HepG2 (cell line): ENCODE measurements around the gene SESN2. TPM values are rescaled to one million over a fixed set of nuclear protein-coding genes. Genes with fewer than 3 reads are reported as not detected.
A peak's percentile ranks its signal among the peaks of the same experiment; 100 is the strongest.

Experiments
- AKAP8 ChIP-seq: sonication (generic); formaldehyde crosslinking; IDR thresholded peaks from 2 replicates; pipeline ENCODE4 v1.5.1; 2020; ENCODE audit warnings: mild to moderate bottlenecking, missing genetic modification reagents
- CEBPB ChIP-seq: IDR thresholded peaks from 2 replicates; pipeline ENCODE4 v1.6.1; 2011; ENCODE audit warnings: low read depth, low read length, improper control_type of control experiment, borderline replicate concordance
- FOSL1 ChIP-seq: sonication (generic); formaldehyde crosslinking; IDR thresholded peaks from 2 replicates; pipeline ENCODE4 v1.9.0; 2021; ENCODE audit warnings: missing genetic modification reagents, borderline replicate concordance
- FOXA3 ChIP-seq: IDR thresholded peaks from 2 replicates; pipeline ENCODE4 v1.6.1; 2016; ENCODE audit warnings: missing genetic modification reagents, missing compliant biosample characterization
- FOXJ3 ChIP-seq: sonication (generic); formaldehyde crosslinking; IDR thresholded peaks from 2 replicates; pipeline ENCODE4 v1.4.0; 2020; ENCODE audit warnings: missing genetic modification reagents, mild to moderate bottlenecking, borderline replicate concordance
- HDAC2 ChIP-seq: sonication (generic); formaldehyde crosslinking; IDR thresholded peaks from 2 replicates; pipeline ENCODE4 v1.4.0; 2020; ENCODE audit warnings: missing genetic modification reagents
- IKZF1 ChIP-seq: fragments of 450-650 bp; IDR thresholded peaks from 2 replicates; pipeline ENCODE4 v1.7.1; 2016
- KMT2B ChIP-seq: IDR thresholded peaks from 2 replicates; pipeline ENCODE4 v1.6.1; 2016; ENCODE audit warnings: missing genetic modification reagents, missing compliant biosample characterization
- MIER2 ChIP-seq: IDR thresholded peaks from 2 replicates; pipeline ENCODE4 v1.6.1; 2016; ENCODE audit warnings: missing biosample characterization, missing genetic modification reagents
- NFKB2 ChIP-seq: sonication (generic); formaldehyde crosslinking; IDR thresholded peaks from 2 replicates; pipeline ENCODE4 v1.4.0; 2020; ENCODE audit warnings: missing genetic modification reagents, borderline replicate concordance
- PAXIP1 ChIP-seq: sonication (generic); formaldehyde crosslinking; conservative IDR thresholded peaks from 2 replicates; pipeline ENCODE4 v1.4.0; 2020; ENCODE audit warnings: mild to moderate bottlenecking, missing genetic modification reagents, moderate library complexity
- PHF21A ChIP-seq: sonication (generic); formaldehyde crosslinking; IDR thresholded peaks from 2 replicates; pipeline ENCODE4 v1.5.0; 2020; ENCODE audit warnings: mild to moderate bottlenecking, missing genetic modification reagents
- POLR2G ChIP-seq: fragments of 200-400 bp; formaldehyde crosslinking; IDR thresholded peaks from 2 replicates; pipeline ENCODE4 v1.6.1; 2018; ENCODE audit warnings: mild to moderate bottlenecking, low read depth, low read length, moderate library complexity
- RBFOX2 ChIP-seq: fragments of 200-400 bp; formaldehyde crosslinking; IDR thresholded peaks from 2 replicates; pipeline ENCODE4 v1.6.1; 2017; ENCODE audit warnings: low read depth, mild to moderate bottlenecking, low read length
- RORA ChIP-seq: sonication (generic); formaldehyde crosslinking; IDR thresholded peaks from 2 replicates; pipeline ENCODE4 v1.5.0; 2020; ENCODE audit warnings: mild to moderate bottlenecking, missing genetic modification reagents, moderate library complexity
- RXRB ChIP-seq: IDR thresholded peaks from 2 replicates; pipeline ENCODE4 v1.6.1; 2016; ENCODE audit warnings: borderline replicate concordance, missing genetic modification reagents, missing compliant biosample characterization
- SOX6 ChIP-seq, 2 experiments: fragments of 450-650 bp in 1 of 2; sonication (generic) in 1 of 2; formaldehyde crosslinking in 1 of 2; IDR thresholded peaks; 2 replicates each; pipeline versions ENCODE4 v1.4.0 to v1.6.1; 2017 to 2020; ENCODE audit warnings: antibody characterized with exemption in 1 of 2, mild to moderate bottlenecking in 1 of 2, missing genetic modification reagents in 1 of 2
- TCF7 ChIP-seq: sonication (generic); IDR thresholded peaks from 2 replicates; pipeline ENCODE4 v1.6.1; 2016; ENCODE audit warnings: antibody characterized with exemption, low read depth
- ZNF614 ChIP-seq: IDR thresholded peaks from 2 replicates; pipeline ENCODE4 v1.6.1; 2018; ENCODE audit warnings: missing biosample characterization, missing genetic modification reagents, inconsistent platforms, borderline replicate concordance
- polyA plus RNA-seq, 8 experiments: library from polyadenylated mRNA; depleted of rRNA in 3 of 8; stranded (reverse) in 7 of 8; unstranded in 1 of 8; fragments of >200 nt; fragmentation: Illumina TruSeq in 4 of 8; extraction: Trizol in 4 of 8; gene quantifications; 2 replicates each; pipeline versions ENCODE4 v1.2.1 to v1.2.3, GENCODE V29; 2011 to 2016; ENCODE audit warnings: low read depth in 4 of 8, missing spikeins in 1 of 8, mixed read lengths in 1 of 8; ENCODE audit not compliant: insufficient read depth in 1 of 8
- total RNA-seq, 5 experiments: library from RNA; depleted of rRNA; stranded (reverse); fragments of >200 nt; fragmentation: Illumina TruSeq; extraction: Trizol; gene quantifications; 2 replicates each; pipeline ENCODE4 v1.2.3, GENCODE V29; 2016; ENCODE audit warnings: low read depth in 1 of 5
- TF ChIP-seq, protein P1 (sequence below): sonication (generic); formaldehyde crosslinking; IDR thresholded peaks from 2 replicates; pipeline ENCODE4 v1.8.0; 2022; ENCODE audit warnings: mild to moderate bottlenecking, missing genetic modification reagents, borderline replicate concordance
- TF ChIP-seq, protein P2 (sequence below): sonication (generic); formaldehyde crosslinking; IDR thresholded peaks from 2 replicates; pipeline ENCODE4 v1.4.0; 2020; ENCODE audit warnings: missing genetic modification reagents, mild to moderate bottlenecking, borderline replicate concordance
- TF ChIP-seq, protein P3 (sequence below): sonication (generic); formaldehyde crosslinking; IDR thresholded peaks from 2 replicates; pipeline ENCODE4 v1.4.0; 2020; ENCODE audit warnings: mild to moderate bottlenecking, missing genetic modification reagents

The SESN2 gene
- total and polyA plus RNA-seq, 2 of the 13 experiments (the other 11 are each of a cell fraction or from before 2014, with no cell fraction given), result 13.2 to 19.1 TPM

DNA sequence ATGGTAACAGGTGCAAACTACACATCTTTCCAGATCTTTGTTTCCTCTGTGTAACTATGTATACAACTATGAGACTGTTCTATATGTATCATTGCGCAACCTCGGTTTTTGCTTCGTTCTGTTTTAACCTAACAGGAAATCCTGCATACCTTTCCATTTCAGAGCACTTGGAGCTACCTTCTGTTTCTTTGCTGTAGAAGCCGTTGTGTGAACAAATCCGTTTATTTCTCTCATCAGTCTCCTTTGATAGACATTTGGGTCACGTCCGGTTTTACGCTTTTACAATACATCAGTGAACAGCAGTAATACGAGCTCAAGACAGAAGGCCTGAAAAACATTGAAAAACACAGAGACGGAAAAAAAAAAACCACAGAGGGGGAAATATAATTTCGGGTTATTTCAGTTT is 12.9 kb upstream of the SESN2 start (continued):
- TF ChIP-seq PAXIP1 (peak; percentile 50), KMT2B (CRISPR knock-in tag) (no peak; the same call in 1 of the 2 replicates), POLR2G (peak; percentile 50), RXRB (CRISPR knock-in tag) (peak; percentile 39; the same call in 1 of the 2 replicates), RORA (CRISPR knock-in tag) (0 out of 2 replicates have a peak, but pooled peaks have one; percentile 68), MIER2 (CRISPR knock-in tag) (no peak), FOXJ3 (0 out of 2 replicates have a peak, but pooled peaks have one; percentile 26), RBFOX2 (peak; percentile 60), ZNF614 (peak; percentile 43; the same call in 1 of the 2 replicates), FOSL1 (CRISPR knock-in tag) (no peak), IKZF1 (no peak), HDAC2 (CRISPR knock-in tag) (peak; percentile 54; the same call in 1 of the 2 replicates), PHF21A (CRISPR knock-in tag) (0 out of 2 replicates have a peak, but pooled peaks have one; percentile 9), NFKB2 (no peak), SOX6 (IDR thresholded peaks at IDR 0.05) (no peak), SOX6 (CRISPR knock-in tag; IDR thresholded peaks at IDR 0.05) (peak; percentile 48; the same call in 1 of the 2 replicates), TCF7 (0 out of 2 replicates have a peak, but pooled peaks have one; percentile 11), FOXA3 (CRISPR knock-in tag) (peak; percentile 80), AKAP8 (CRISPR knock-in tag) (no peak), CEBPB (peak; percentile 100)
- TF ChIP-seq, protein P1, sequence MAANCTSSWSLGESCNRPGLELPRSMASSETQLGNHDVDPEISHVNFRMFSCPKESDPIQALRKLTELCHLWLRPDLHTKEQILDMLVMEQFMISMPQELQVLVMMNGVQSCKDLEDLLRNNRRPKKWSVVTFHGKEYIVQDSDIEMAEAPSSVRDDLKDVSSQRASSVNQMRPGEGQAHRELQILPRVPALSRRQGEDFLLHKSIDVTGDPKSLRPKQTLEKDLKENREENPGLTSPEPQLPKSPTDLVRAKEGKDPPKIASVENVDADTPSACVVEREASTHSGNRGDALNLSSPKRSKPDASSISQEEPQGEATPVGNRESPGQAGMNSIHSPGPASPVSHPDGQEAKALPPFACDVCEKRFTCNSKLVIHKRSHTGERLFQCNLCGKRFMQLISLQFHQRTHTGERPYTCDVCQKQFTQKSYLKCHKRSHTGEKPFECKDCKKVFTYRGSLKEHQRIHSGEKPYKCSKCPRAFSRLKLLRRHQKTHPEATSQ (CRISPR knock-in tag), result no peak
- TF ChIP-seq, protein P2, sequence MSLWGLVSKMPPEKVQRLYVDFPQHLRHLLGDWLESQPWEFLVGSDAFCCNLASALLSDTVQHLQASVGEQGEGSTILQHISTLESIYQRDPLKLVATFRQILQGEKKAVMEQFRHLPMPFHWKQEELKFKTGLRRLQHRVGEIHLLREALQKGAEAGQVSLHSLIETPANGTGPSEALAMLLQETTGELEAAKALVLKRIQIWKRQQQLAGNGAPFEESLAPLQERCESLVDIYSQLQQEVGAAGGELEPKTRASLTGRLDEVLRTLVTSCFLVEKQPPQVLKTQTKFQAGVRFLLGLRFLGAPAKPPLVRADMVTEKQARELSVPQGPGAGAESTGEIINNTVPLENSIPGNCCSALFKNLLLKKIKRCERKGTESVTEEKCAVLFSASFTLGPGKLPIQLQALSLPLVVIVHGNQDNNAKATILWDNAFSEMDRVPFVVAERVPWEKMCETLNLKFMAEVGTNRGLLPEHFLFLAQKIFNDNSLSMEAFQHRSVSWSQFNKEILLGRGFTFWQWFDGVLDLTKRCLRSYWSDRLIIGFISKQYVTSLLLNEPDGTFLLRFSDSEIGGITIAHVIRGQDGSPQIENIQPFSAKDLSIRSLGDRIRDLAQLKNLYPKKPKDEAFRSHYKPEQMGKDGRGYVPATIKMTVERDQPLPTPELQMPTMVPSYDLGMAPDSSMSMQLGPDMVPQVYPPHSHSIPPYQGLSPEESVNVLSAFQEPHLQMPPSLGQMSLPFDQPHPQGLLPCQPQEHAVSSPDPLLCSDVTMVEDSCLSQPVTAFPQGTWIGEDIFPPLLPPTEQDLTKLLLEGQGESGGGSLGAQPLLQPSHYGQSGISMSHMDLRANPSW (CRISPR knock-in tag), result peak; percentile 85; the same call in 1 of the 2 replicates
- TF ChIP-seq, protein P3, sequence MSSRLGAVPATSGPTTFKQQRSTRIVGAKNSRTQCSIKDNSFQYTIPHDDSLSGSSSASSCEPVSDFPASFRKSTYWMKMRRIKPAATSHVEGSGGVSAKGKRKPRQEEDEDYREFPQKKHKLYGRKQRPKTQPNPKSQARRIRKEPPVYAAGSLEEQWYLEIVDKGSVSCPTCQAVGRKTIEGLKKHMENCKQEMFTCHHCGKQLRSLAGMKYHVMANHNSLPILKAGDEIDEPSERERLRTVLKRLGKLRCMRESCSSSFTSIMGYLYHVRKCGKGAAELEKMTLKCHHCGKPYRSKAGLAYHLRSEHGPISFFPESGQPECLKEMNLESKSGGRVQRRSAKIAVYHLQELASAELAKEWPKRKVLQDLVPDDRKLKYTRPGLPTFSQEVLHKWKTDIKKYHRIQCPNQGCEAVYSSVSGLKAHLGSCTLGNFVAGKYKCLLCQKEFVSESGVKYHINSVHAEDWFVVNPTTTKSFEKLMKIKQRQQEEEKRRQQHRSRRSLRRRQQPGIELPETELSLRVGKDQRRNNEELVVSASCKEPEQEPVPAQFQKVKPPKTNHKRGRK (CRISPR knock-in tag), result no peak
